ENCODE data around the gene ACTG2.
"Not testable (repeated sequence)": the region's sequence is repeated elsewhere in the genome, so short reads cannot be mapped to it uniquely, and the experiment has no call there.

ACTG2 gene

DNA sequence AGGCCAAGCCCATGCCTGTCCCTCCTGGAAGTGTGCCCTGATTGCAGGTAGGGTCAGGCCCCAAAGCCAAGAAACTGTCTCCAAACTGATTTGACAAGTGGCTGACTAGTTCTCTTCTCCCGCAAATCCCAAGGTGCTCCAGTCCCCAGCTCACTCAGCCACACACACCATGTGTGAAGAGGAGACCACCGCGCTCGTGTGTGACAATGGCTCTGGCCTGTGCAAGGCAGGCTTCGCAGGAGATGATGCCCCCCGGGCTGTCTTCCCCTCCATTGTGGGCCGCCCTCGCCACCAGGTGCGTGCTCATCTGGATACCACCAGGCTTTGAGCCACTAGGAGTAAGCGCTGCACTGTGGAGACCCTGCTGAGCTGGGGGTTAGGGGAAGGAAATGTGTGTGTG is 8.3 kb downstream of the ACTG2 start:
- no peak overlapping the region for H3K4me3 ChIP-seq (replicated peaks; ENCODE audit: low read depth, low read length)
- DNase-seq (ENCODE audit: low read depth): no peak
- TF ChIP-seq, protein P1, sequence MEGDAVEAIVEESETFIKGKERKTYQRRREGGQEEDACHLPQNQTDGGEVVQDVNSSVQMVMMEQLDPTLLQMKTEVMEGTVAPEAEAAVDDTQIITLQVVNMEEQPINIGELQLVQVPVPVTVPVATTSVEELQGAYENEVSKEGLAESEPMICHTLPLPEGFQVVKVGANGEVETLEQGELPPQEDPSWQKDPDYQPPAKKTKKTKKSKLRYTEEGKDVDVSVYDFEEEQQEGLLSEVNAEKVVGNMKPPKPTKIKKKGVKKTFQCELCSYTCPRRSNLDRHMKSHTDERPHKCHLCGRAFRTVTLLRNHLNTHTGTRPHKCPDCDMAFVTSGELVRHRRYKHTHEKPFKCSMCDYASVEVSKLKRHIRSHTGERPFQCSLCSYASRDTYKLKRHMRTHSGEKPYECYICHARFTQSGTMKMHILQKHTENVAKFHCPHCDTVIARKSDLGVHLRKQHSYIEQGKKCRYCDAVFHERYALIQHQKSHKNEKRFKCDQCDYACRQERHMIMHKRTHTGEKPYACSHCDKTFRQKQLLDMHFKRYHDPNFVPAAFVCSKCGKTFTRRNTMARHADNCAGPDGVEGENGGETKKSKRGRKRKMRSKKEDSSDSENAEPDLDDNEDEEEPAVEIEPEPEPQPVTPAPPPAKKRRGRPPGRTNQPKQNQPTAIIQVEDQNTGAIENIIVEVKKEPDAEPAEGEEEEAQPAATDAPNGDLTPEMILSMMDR (IDR thresholded peaks at IDR 0.05; ENCODE audit: low read length, missing control alignments): no peak

DNA sequence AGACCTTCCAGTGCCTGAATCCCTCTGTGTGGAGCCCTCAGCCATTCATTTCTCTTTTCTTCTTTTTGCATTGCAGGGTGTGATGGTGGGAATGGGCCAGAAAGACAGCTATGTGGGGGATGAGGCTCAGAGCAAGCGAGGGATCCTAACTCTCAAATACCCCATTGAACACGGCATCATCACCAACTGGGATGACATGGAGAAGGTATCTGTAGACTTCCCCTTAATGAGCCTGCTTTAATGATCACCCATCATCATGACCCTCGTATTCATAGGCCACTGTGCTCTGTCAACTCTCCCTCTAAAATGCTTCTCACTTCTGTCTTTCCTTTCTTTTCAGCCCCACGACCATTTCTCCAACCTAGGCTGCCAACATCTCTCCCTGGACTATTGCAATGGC is 9.5 kb downstream of the ACTG2 start:
- TF ChIP-seq, protein P1 (IDR thresholded peaks at IDR 0.05; ENCODE audit: low read length, missing control alignments): no peak
- no peak overlapping the region for H3K4me3 ChIP-seq (replicated peaks; ENCODE audit: low read depth, low read length)
- DNase-seq (ENCODE audit: low read depth): no peak

GRCh38 chr2:73903313-73903712 is 10.5 kb downstream of the ACTG2 start:
- TF ChIP-seq, protein P1 (IDR thresholded peaks at IDR 0.05; ENCODE audit: low read length, missing control alignments): no peak

GRCh38 chr2:73903949-73904613 is 11.3 kb downstream of the ACTG2 start:
- not testable (repeated sequence) for H3K4me3 ChIP-seq (replicated peaks; ENCODE audit: low read depth, low read length); DNase-seq (ENCODE audit: low read depth)

More at GRCh38 chr2:73903313-73903712, 10.5 kb downstream of the ACTG2 start:
- H3K4me3 ChIP-seq (replicated peaks; ENCODE audit: low read depth, low read length): no peak overlapping the region
- no peak for DNase-seq (ENCODE audit: low read depth)

- DNase-seq (ENCODE audit: low read depth): no peak
- H3K4me3 ChIP-seq (replicated peaks; ENCODE audit: low read depth, low read length): no peak overlapping the region
- TF ChIP-seq, protein P1 (IDR thresholded peaks at IDR 0.05; ENCODE audit: low read length, missing control alignments): no peak
These were observed 12.1 kb downstream of the ACTG2 start for GRCh38 chr2:73904952-73905351.

DNA sequence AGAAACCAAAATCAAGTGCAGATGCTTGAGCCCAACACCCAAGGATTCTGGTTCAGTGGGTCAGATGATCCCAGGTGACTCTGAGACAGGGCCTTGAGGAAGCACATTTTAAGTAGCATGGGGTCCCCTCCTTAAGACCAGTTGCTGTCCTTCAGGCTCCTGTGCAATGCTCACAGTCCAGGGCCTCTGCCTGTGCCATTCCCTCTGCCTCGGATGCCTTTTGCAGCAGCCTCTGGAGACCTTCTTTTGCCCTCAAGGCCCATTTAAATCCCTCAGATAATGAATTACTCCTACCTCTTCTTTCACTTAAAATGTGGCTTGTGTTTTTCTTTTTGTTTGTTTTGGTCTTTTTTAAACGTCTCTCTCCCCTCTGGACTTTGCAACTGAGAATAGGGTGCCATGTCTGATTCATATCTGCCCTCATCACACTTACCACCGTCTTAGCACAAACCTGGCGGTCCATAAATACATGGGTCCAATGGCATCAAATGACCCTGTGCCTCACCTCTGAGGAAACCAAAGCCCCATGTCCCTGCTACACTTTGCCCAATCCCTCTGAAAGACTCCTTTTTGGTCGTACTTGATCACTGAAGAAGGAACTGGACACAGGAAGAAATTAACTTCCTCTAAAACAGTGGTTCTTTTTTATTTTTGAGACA is 14.2 kb downstream of the ACTG2 start:
- H3K4me3 ChIP-seq (replicated peaks; ENCODE audit: low read depth, low read length): no peak overlapping the region
- TF ChIP-seq, protein P1 (IDR thresholded peaks at IDR 0.05; ENCODE audit: low read length, missing control alignments): no peak
- no peak for DNase-seq (ENCODE audit: low read depth)

- TF ChIP-seq, protein P1 (IDR thresholded peaks at IDR 0.05; ENCODE audit: low read length, missing control alignments): peak; percentile 12
- no peak overlapping the region for H3K4me3 ChIP-seq (replicated peaks; ENCODE audit: low read depth, low read length)
- no peak for DNase-seq (ENCODE audit: low read depth)
These were observed 15.1 kb downstream of the ACTG2 start for GRCh38 chr2:73907840-73908452.

Data from fibroblast of pulmonary artery (primary cell).